ENCODE measurements around the gene AADACL3.
"Not testable (repeated sequence)": the region's sequence is repeated elsewhere in the genome, so short reads cannot be mapped to it uniquely, and the experiment has no call there.

The AADACL3 gene

DNA sequence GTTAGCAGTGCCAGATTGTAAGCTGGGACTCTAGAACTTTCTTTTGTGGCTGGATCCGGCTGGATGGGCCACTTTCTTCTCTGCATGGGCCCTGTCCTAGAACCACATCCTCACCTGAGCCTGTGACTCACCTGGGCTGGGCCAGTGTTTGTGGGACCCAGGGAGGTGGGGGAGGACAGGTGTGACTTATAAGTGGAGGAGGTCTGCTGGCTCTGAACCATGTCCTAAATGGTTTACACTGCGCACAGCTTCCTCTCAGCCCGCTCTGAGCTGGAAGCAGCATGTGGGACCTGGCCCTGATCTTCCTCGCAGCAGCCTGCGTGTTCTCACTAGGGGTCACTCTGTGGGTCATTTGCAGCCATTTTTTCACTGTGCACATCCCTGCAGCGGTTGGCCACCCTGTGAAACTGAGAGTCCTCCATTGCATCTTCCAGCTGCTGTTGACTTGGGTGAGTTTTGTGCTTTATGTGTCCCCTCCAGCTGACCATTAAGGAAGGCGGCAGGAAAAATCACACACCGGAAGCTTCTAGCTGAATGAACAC is at the start of gene AADACL3:
TSS of gene AADACL3 (plus strand) at position 215 of the 542 bp plus-strand sequence. CDS start at position 282, 67 bp downstream.
- no peak for DNase-seq

GRCh38 chr1:12666141-12666735 is 49.7 kb upstream of the AADACL3 start:
- DNase-seq, result no peak

DNA sequence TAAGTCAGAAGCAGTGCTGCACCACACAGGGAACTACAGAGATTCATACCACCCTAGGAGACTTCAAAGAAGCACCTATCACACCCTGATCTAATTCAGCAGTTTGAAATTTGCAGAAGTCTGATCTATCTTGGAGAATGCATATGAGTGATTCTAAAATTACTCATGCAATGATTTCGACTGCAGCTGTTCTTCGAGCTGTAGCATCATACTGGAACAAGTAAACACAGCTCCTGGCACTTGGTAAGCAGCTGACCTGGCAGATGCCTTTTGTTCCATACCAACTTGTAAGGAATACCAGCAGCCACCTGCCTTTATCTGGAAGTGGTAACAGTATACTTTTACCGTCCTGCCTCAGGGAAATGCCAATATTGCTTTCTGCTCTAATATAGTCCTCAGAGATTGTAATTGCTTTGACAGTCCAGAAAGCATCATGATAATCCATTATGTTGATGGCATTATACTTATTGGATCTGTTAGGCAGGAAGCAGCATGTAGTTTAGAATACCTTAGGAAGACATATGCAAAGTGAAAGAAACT is 46.3 kb upstream of the AADACL3 start:
- no peak for DNase-seq

- no peak for DNase-seq
These were observed 41.6 kb upstream of the AADACL3 start for GRCh38 chr1:12674358-12674757.

- not testable (repeated sequence) for DNase-seq
These were observed 39.8 kb upstream of the AADACL3 start for GRCh38 chr1:12676122-12676521.

- DNase-seq, result no peak
These were observed 38.3 kb upstream of the AADACL3 start for GRCh38 chr1:12677565-12677964.

- no peak for DNase-seq
These were observed 37.6 kb upstream of the AADACL3 start for GRCh38 chr1:12678350-12678749.

- no peak for DNase-seq
These were observed 37.1 kb upstream of the AADACL3 start for GRCh38 chr1:12678820-12679219.

DNA sequence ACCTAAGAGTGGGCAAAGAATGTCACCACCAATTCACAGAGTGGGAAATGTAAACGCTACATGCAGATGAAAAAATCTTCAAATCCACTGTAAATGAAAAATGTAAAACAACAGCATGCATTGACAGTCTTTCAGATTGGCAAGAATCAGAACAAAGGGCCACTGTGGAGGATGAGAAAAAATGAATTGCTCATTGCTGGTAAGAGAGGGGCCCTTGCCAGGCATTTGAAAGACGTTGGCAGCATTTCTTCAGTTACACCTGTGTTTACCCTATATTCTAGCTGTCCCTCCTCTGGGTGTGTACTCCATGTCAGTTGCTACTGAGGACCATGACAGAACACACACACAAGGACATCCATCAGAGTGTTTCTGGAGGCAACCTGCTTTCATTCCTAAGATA is 25.8 kb upstream of the AADACL3 start:
- no peak for DNase-seq

DNA sequence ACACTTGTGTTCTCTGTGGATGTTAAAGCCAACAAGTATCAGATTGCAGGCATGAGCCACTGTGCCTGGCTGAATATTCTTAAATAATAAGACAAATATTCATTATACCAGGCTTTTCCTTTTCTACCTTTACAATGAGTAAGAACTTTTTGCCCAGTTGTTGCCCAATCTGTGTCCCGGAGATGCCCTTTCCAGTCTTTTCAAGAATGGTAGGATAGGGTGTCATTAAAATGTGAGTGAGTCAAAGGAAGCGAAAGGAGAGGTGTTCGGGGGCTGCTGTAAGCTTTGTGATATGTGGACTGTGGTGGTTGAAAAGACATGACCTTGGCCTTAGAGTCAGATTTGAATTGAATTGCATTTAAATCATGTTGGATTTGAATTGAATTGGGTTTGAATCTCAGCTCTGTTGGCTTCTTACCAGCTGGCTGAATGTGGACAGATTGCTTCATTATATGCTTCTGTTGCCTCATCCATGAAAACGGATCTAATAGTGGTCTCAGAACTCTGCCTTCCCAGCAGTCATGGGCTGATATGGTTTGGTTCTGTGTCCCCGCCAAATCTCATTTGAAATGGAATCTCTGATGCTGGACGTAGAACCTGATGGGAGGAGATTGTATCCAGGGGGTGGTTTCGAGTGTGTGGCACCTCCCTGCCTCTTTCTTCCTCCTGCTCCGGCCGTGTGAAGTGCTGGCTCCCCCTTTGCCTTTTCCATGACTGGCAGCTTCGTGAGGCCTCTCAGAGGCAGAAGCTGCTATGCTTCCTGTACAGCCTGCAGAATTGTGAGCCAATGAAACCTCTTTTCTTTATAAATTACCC is 22.7 kb upstream of the AADACL3 start:
- no peak for DNase-seq

DNA sequence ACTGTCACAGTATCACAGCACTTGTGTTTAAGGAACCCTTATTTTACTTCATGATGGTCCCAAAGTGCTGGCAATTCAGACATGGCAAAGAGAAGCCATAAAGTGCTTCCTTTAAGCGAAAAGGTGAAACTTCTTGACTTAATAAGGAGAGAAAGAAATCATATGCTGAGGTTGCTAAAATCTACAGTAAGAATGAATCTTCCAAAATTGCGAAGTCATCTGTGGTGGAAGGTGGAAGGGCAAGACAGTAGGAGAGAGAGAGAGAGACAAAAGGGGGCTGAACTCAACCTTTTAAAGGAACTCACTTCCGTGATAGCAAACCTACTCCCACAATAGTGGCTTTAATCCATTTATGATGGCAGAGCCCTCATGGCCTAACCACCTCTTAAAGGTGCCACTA is 19.3 kb upstream of the AADACL3 start:
- no peak for DNase-seq

GRCh38 chr1:12697397-12697796 is 18.5 kb upstream of the AADACL3 start:
- no peak for DNase-seq

GRCh38 chr1:12703821-12704451 is 12.0 kb upstream of the AADACL3 start:
- DNase-seq, result no peak

GRCh38 chr1:12706061-12706460 is 9.8 kb upstream of the AADACL3 start:
- DNase-seq, result no peak

GRCh38 chr1:12708396-12709090 is 7.4 kb upstream of the AADACL3 start:
- DNase-seq, result no peak

DNA sequence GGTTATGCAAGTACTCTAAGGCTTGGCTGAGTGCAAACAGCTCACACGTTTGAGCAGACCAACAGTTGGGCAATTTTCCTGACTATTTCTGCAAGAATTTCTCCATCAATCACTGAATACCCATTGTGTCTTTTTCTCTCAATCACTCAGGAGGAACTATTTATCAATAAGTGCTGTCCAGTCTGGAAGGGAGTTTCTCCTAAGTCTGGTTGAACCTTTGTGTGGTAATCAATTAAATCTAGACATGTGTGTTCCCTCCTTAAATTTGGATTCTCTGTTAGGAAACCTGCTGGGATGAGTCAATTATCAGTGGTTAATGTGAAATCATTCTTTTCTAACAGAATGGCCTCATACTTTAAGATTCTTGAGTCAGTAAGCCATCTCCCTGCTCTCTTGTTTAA is 6.8 kb upstream of the AADACL3 start:
- DNase-seq, result no peak

DNA sequence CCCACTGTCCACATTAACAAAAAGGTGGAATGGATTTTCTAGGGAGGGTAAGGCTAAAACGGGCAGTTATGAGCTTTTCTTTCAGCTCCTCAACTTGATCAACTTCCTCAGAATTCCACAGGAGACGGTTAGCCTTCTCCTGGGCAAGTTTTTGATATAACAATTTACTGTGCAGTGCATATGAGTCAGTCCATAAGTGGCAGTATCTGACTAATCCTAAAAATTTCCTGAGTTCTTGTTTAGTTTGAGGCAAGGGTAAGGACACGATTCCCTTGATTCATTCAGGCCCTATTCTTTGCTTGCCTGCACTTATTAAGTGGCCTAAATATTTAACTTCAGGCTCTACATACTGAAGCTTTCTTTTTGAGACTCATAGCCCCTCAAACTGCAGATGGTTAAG is 6.2 kb upstream of the AADACL3 start:
- no peak for DNase-seq

- DNase-seq, result no peak
These were observed 4.4 kb upstream of the AADACL3 start for GRCh38 chr1:12711536-12711935.

DNA sequence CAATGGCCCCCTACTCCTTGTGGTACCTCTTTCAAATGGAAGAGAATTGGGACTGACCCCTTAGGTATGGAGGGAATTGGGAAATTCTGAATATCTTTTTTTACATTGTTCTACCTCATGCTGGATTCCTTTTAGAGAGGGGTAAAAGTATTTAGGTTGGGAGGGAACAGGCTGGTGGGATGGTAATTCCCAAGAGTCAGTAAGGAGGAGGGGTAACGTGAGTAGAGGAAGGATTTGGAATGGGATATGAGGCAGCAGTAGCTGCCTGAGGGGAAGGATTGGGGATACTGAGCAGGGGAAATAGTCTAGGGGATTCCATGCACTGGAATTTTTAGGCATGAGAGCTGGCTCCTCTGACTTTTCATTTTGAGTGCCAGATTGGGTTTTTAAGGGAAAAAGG is 3.8 kb upstream of the AADACL3 start:
- no peak for DNase-seq

DNA sequence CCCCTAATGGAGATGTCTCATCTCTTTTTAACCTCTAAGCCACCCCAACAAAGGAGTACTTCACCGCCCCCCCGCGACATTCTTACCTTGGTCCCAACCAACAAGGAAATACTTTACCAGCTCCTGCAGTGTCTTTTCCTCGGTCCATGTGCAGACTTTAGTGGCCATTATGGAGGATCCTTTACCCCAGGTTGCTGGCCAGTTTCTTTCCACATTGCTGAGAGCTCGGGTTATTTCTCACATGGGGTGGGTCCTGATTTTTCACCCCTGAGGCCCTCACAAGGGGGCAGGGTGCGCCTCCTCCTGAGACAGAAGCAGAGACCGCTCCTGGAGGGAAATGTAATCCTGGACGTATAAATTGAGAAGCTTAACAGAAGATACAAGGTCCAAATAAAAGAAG is 3.0 kb upstream of the AADACL3 start:
- no peak for DNase-seq

DNA sequence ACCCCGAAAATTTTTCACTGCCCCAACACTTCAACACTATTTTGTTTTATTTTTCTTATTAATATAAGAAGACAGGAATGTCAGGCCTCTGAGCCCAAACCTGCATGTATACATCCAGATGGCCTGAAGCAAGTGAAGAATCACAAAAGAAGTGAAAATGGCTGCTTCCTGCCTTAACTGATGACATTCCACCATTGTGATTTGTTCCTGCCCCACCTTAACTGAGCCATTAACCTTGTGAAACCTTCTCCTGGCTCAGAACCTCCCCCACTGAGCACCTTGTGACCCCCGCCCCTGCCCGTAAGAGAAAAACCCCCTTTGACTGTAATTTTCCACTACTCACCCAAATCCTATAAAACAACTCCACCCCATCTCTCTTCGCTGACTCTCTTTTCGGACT is 2.3 kb upstream of the AADACL3 start:
- DNase-seq, result not testable (repeated sequence)

- DNase-seq, result no peak
These were observed 1.0 kb upstream of the AADACL3 start for GRCh38 chr1:12714710-12715475.

Measured in GOT3 (cell line).